ENCODE measurements around the gene CAMLG. TPM values are rescaled to one million over a fixed set of nuclear protein-coding genes. Genes with fewer than 3 reads are reported as not detected.

Gene CAMLG
- total and polyA plus RNA-seq, 7 donors = 27.0 to 81.3 (median 60.5) TPM

DNA sequence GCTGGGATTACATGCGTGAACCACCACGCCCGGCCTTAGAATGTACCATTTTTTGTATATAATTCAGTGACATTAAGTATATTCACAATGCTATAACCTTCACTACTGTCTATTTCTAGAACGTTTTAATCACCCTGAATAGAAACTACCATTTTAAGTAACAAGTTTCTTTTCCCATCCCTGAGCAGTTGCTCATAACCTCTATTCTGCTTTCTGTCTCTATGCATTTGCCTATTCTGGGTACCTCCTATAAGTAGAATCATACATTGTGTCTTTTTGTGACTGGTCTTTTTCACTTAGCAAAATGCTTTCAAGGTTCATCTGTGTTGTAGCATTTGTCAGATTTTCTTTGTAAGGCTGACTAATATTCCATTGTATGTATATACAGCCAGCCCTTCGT is 60.1 kb downstream of the CAMLG start:
- TF ChIP-seq, protein P1, sequence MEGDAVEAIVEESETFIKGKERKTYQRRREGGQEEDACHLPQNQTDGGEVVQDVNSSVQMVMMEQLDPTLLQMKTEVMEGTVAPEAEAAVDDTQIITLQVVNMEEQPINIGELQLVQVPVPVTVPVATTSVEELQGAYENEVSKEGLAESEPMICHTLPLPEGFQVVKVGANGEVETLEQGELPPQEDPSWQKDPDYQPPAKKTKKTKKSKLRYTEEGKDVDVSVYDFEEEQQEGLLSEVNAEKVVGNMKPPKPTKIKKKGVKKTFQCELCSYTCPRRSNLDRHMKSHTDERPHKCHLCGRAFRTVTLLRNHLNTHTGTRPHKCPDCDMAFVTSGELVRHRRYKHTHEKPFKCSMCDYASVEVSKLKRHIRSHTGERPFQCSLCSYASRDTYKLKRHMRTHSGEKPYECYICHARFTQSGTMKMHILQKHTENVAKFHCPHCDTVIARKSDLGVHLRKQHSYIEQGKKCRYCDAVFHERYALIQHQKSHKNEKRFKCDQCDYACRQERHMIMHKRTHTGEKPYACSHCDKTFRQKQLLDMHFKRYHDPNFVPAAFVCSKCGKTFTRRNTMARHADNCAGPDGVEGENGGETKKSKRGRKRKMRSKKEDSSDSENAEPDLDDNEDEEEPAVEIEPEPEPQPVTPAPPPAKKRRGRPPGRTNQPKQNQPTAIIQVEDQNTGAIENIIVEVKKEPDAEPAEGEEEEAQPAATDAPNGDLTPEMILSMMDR (IDR thresholded peaks at IDR 0.05) = no peak
- no peak for TF ChIP-seq POLR2AphosphoS5 (IDR thresholded peaks at IDR 0.05)
- TF ChIP-seq POLR2A (IDR thresholded peaks at IDR 0.05) = no peak
- TF ChIP-seq EP300 (IDR thresholded peaks at IDR 0.05) = no peak
- H3K4me3 ChIP-seq = no peak overlapping the region
- no peaks in the 10 kb centered on the region for H3K9me3 ChIP-seq
- H3K36me3 ChIP-seq = peaks cover 7 to 91% (median 33%) of the 10 kb centered on the region in 4 donors
- no peak overlapping the region for H3K27ac ChIP-seq
- no peaks in the 10 kb centered on the region for H3K27me3 ChIP-seq
- 87 to 88% methylated on average over 5 of the region's 5 CpGs for whole genome bisulfite sequencing, 2 donors
- H3K4me1 ChIP-seq = no peaks in the 10 kb centered on the region
- no peak for DNase-seq
- intact Hi-C loops (cut with DNase I) = no loop called here

Small RNA genes lying within 50 kb of the gene (small RNA-seq; reads per million reads assigned to genes)
- gene RNU6-1164P (0 reads per million in 3 donors), gene RNU6-757P (0 reads per million in 3 donors)

Other genes with a start within 250 kb of the CAMLG start
- gene JADE2, start 212.9 kb upstream of the CAMLG start, total RNA-seq = 10 to 100 TPM; 38.5 to 53.8 (median 44.7) TPM
- 10 to 100 TPM in 1 of 3 donors, 1 to 10 TPM in 2; 4.9 to 34.5 (median 6.0) TPM for gene JADE2, start 212.9 kb upstream of the CAMLG start, polyA plus RNA-seq
- gene SAR1B, start 105.7 kb upstream of the CAMLG start, total RNA-seq = 10 to 100 TPM; 19.4 to 41.3 (median 36.3) TPM
- gene SAR1B, start 105.7 kb upstream of the CAMLG start, polyA plus RNA-seq = 10 to 100 TPM; 18.6 to 40.7 (median 32.8) TPM
- gene SEC24A, start 89.8 kb upstream of the CAMLG start, total RNA-seq = 10 to 100 TPM; 14.8 to 21.0 (median 17.0) TPM
- 10 to 100 TPM in 2 of 3 donors, 1 to 10 TPM in 1; 7.2 to 11.8 (median 11.2) TPM for gene SEC24A, start 89.8 kb upstream of the CAMLG start, polyA plus RNA-seq
- gene DDX46, start 20.2 kb downstream of the CAMLG start, total RNA-seq = 10 to 100 TPM; 35.0 to 53.6 (median 41.9) TPM
- gene DDX46, start 20.2 kb downstream of the CAMLG start, polyA plus RNA-seq = 10 to 100 TPM; 11.4 to 26.4 (median 13.2) TPM
- 10 to 100 TPM; 38.0 to 82.0 (median 70.8) TPM for gene C5orf24, start 107.4 kb downstream of the CAMLG start, total RNA-seq
- gene C5orf24, start 107.4 kb downstream of the CAMLG start, polyA plus RNA-seq = 10 to 100 TPM; 12.6 to 15.7 (median 15.0) TPM
- gene TXNDC15, start 135.8 kb downstream of the CAMLG start, total RNA-seq = 100 to 1,000 TPM in 2 of 4 donors, 10 to 100 TPM in 2; 69.0 to 123 (median 95.4) TPM
- 10 to 100 TPM; 13.6 to 43.6 (median 24.6) TPM for gene TXNDC15, start 135.8 kb downstream of the CAMLG start, polyA plus RNA-seq
- gene PCBD2, start 166.6 kb downstream of the CAMLG start, total RNA-seq = 10 to 100 TPM in 1 of 4 donors, 1 to 10 TPM in 3; 4.2 to 10.8 (median 7.8) TPM
- 10 to 100 TPM in 1 of 3 donors, 1 to 10 TPM in 2; 7.6 to 10.6 (median 8.4) TPM for gene PCBD2, start 166.6 kb downstream of the CAMLG start, polyA plus RNA-seq
- 1 to 10 TPM in 1 of 4 donors, not detected in 3; 1.4 TPM for gene CATSPER3, start 229.4 kb downstream of the CAMLG start, total RNA-seq
- gene CATSPER3, start 229.4 kb downstream of the CAMLG start, polyA plus RNA-seq = 1 to 10 TPM in 1 of 3 donors, under 1 TPM in 1, not detected in 1; 0.57 to 1.2 TPM